Left lobe of liver (tissue), 2 donors: ENCODE data around the gene SMIM17. TPM values are rescaled to one million over a fixed set of nuclear protein-coding genes. Genes with fewer than 3 reads are reported as not detected.
A peak's percentile ranks its signal among the peaks of the same experiment; 100 is the strongest.

Experiments used
- ATAC-seq: fragments of 200-7000 bp; cut with Tn5 transposase; one replicate; pipeline ENCODE4 v1.9.1; 2020; ENCODE audit warnings: mild to moderate bottlenecking, moderate library complexity
- DNase-seq: peaks from one replicate; pipeline ENCODE4 v3.0.0-alpha.2; 2020; ENCODE audit warnings: low spot score
- total RNA-seq: library from RNA; stranded (reverse); gene quantifications from one replicate; pipeline ENCODE4 v1.2.1, GENCODE V29; 2021
- donor health status: DM: no; HTN: no; CAD: no; lungs with moderate emphysema.
- donor health status: DM: no; HTN: yes; CAD: no.

SMIM17 gene
- not detected for total RNA-seq

GRCh38 chr19:56642711-56643459 lies at the start of gene SMIM17:
Gene SMIM17, plus strand, starts transcription at chr19:56643159. Its CDS starts 2,509 bp downstream, at chr19:56645668.
- ATAC-seq (no peak), DNase-seq (no peak)

DNA sequence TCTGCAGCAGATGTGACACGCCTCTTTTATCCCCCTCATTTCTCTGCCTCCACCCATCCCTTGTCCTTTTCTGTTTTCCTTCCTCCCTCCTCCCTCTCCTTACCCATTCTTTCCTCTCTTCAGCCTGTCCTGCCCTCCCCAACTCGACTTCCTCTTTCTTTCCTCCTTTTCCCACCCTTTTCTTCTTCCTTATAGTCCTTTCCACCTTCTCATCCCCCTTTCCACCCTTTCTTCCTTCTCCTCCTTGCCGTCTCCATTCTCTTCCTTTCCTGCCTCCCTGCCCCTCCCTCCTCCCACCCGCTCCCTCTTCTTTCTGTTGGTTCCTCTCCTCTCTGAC lies 48.5 kb upstream of the SMIM17 start:
- ATAC-seq = no peak

GRCh38 chr19:56594783-56595547 lies 48.0 kb upstream of the SMIM17 start, which contains the start of gene ZNF71:
Gene ZNF71, plus strand, starts transcription at chr19:56595302. Its CDS starts 6,257 bp downstream, at chr19:56601559.
- peak; percentile 98 for ATAC-seq
- DNase-seq = peak; percentile 86

More for the DNA sequence above, 48.5 kb upstream of the SMIM17 start:
- no peak for DNase-seq

DNA sequence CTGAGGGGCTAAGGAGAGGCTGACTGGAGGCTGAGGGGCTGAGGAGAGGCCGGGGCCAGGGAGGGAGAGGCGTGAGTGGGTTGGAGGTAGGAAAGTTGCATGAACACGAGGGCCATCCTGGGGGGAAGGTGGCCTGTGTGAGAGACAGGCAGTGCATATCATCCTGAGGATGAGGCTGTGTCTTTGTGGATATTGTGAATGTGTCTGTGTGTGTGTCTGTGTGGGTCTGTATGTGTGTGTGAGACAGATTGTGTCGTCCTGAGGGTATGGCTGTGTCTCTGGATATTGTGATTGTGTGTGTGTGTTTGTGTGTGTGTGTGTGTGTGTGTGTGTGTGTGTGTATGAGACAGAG lies 47.4 kb upstream of the SMIM17 start:
- DNase-seq (no peak), ATAC-seq (peak; percentile 39)

DNA sequence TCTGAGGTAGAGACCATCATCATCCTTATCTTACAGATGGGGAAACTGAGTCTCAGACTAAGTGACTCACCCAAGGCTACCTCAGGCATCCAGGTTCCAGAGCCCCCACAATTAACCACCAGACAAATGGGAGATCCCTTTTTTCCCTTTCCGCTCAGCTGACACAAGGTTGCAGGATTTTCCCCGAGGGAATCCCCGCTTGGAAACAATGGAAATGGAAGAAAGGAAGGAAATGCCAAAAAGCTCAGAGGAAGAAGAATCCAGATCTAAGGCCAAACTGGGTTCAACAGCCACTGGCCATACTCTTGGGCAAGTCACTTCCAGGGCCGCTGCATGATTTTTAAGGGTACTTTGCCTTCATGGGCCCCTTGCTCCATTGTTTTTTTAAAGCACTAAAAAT lies 46.3 kb upstream of the SMIM17 start:
- ATAC-seq = no peak
- no peak for DNase-seq

DNA sequence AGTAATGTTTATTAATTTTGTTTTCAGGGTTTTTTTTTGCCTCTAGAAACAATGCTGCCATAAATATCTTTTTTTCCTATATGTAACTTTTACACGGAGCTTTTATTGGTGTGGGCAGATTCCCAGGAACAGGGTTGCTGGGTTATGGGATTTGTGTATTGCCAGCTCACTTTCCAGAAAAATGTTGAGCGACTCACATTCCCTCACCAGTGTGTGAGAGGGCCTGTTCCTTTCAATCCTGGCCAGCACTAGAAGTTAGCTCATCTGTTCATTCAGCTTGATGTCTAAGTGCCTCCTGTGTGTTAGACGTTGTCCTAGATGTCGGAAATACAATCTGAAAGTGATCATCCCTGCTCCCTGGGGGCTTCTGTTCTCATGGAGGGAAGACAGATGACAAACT lies 45.3 kb upstream of the SMIM17 start:
- no peak for ATAC-seq
- DNase-seq = no peak

- DNase-seq = no peak
- no peak for ATAC-seq
Observed at GRCh38 chr19:56601375-56601774, 41.6 kb upstream of the SMIM17 start.

DNA sequence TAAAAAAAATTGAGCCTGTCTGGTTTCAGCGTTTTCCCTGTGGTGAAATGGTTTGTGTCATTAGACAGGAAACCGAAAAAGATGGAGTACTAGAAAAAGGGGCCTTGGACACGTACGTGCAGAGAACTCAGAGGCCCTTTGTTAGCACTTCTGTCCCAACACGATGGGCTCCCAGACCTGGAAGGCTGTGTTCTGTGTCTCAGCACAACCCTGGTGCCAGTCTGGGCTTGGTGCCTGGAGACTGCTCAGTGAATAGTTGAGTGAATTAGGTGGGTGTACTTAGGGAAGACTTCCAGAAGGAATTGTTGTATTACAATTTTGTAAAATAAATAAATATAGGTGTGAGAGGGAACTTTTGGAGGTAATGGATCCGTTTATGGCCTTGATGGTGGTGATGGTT lies 39.1 kb upstream of the SMIM17 start:
- no peak for DNase-seq
- no peak for ATAC-seq

- no peak for ATAC-seq
- no peak for DNase-seq
Observed at GRCh38 chr19:56608274-56608964, 34.5 kb upstream of the SMIM17 start.

- ATAC-seq (no peak), DNase-seq (no peak)
Observed at GRCh38 chr19:56611288-56611687, 31.7 kb upstream of the SMIM17 start.

DNA sequence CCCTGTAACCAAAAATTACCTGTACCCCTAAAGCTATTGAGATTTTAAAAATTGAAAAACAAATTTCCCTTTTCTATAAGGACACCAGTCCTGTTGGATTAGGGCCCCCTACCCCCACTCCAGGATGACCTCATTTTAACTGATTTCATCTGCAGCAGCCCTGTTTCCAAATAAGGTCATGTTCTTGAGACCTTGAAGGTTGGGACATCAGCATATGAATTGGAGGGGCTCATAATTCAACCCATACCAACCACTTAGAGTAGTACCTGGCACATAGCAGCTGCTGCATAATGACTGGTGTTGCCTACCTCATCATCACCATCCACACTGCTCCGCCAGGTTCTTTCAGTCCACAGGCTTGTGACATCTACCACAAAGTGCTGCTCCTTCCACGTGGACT lies 30.2 kb upstream of the SMIM17 start:
- ATAC-seq (no peak), DNase-seq (no peak)

- no peak for DNase-seq
- ATAC-seq = no peak
Observed at GRCh38 chr19:56613639-56614038, 29.3 kb upstream of the SMIM17 start.

GRCh38 chr19:56617531-56617930 lies 25.4 kb upstream of the SMIM17 start:
- DNase-seq (no peak), ATAC-seq (no peak)

DNA sequence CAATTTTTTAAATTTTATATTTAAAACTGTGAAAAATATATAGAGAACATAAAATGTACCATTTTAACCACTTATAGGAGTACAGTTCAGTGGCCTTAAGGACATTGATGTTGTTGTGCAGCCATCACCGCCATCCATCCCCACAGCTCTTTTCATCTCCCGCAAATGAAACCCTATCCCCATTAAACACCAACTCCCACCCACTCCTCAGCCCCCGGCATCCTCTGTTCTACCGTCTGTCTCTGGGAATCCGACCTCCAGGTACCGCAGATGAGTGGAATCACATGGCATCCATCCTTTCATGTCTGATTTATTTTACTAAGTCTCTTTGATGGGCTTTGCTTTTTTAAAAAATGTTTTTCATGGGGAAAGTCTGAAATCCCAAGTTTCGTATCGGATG lies 23.8 kb upstream of the SMIM17 start:
- DNase-seq (no peak), ATAC-seq (no peak)

DNA sequence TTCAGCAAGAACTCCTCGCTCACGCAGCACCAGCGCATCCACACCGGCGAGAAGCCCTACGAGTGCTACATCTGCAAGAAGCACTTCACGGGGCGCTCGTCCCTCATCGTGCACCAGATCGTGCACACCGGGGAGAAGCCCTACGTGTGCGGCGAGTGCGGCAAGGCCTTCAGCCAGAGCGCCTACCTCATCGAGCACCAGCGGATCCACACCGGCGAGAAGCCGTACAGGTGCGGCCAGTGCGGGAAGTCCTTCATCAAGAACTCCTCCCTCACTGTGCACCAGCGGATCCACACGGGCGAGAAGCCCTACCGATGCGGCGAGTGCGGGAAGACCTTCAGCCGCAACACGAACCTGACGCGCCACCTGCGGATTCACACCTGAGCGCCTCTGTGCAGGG lies 20.6 kb upstream of the SMIM17 start:
- no peak for DNase-seq
- ATAC-seq = no peak

DNA sequence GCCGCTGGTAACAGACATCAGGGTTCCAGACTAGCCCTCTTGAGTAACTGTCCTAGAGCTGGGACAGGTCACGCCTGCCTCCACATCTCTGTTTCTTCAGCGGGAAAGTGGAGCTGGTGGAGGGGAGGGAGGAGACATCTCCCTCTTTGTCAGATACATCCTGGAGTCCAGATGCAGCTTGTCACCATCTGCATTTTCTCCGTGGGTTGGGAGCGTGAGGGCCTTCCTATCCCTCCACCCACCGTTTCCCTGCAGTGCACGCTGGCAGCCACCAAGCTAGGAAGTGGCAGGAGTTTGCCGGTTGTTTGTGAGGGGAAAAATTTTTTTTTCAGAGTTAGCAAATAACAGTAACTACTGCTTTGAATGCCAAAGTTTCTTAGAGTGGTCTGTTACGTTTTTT lies 20.0 kb upstream of the SMIM17 start:
- ATAC-seq = no peak
- DNase-seq = no peak

- ATAC-seq (no peak), DNase-seq (no peak)
Observed at GRCh38 chr19:56625708-56626107, 17.3 kb upstream of the SMIM17 start.

DNA sequence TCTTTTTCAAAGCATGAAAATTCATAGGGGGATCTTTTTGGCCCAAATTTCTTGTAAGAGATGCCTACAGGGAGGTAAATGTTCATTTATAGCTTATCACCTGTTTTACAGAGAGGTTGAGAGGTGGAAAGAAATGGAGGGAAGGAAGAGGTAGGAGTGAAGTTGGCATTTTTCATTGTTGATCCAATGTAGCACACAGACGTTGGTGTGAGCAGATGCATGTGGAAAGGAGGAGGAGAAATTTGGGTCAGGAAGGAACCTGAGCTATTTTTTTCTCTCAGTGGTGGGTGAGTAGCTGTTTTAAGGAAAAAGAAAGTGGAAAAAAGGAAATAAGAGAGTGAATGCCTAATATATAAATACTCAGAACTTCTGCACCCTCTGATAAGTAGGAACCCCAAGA lies 9.9 kb upstream of the SMIM17 start:
- ATAC-seq = no peak
- DNase-seq = no peak

DNA sequence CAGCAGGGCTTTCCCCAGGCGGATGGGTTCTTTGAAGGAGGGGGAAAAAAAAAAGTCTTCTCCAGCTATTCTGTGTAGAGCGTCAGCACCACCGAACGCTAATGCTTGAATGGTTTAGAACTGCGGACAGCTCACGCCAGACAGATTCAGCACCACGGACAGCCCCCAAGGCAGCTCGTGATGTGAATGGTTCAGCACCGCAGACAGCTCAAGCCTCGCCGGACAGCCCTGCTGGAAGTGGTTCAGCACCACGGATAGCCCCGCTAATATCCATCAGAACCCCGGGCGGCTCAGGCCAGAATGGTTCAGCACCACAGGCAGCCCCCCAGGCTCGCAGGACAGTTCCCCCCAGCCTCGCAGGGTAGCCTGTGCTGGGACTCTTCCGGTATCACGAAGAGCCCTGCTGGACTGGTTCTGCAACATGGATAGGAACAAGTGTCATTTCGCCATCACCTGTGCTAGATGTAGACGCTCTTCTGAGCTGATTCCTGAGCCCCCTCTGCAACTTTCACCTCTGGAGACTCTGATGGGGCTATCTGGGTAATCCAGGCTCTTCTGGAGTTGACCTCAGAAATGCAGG lies 4.9 kb upstream of the SMIM17 start:
- ATAC-seq (peak; percentile 53), DNase-seq (no peak)

DNA sequence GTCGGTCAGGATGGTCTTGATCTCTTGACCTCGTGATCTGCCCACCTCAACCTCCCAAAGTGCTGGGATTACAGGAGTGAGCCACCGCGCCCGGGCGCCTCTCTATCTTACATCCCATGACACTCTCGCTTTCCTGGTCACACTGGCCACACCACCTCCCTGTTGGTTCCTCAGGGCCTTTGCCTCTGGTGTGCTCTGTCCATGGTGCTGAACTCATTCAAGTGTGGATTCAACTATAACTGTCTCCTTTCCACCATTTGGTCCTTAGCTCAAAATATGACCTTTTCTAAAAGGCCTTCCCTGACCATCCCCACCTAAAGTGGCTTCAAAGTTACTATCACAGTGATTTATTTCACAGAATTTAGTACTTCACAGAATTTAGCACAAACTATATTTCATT lies 3.7 kb upstream of the SMIM17 start:
- no peak for ATAC-seq

DNA sequence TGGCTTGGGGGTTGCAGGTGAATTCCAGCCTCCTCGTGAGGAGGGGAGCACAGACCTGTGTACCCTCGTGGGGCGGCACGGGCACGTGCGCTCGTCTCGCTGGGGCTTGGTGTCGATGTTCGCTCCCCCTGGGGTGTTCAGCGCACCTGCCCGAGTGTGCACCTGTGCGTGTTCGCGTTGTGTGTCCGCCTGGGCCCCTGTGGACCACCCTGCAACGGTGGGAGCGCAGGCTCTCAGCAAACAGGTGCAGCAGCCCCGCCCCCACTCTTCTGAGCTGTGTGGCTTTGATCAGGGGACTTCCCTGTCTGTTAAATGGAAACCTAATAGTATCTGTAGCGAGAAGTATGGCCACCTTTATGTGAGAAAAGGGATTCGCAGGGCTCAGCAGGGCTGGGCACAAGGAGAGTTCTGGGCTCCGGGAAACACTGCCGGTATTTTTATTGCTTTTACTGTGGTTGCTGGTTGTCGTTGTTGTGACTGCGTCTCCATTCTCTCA lies 549 bp downstream of the SMIM17 start:
- no peak for DNase-seq
- ATAC-seq = no peak

More for the DNA sequence above, 3.7 kb upstream of the SMIM17 start:
- DNase-seq = no peak
